Measurements from ENCODE around the gene NUP93.
"Not testable (repeated sequence)": the region's sequence is repeated elsewhere in the genome, so short reads cannot be mapped to it uniquely, and the experiment has no call there.

Gene NUP93

GRCh38 chr16:56864960-56865359 lies 135.0 kb downstream of the NUP93 start, which contains the start of gene SLC12A3:
Gene SLC12A3, plus strand, starts transcription at chr16:56865207. Its CDS starts 29 bp downstream, at chr16:56865236.
- no peak for DNase-seq (ENCODE audit: extremely low read depth, low read depth)
- TF ChIP-seq CTCF (IDR thresholded peaks at IDR 0.05; ENCODE audit: low read depth, low read length): no peak

- TF ChIP-seq CTCF (IDR thresholded peaks at IDR 0.05; ENCODE audit: low read depth, low read length): no peak
- no peak for DNase-seq (ENCODE audit: extremely low read depth, low read depth)
Observed at GRCh38 chr16:56865394-56866062, 135.6 kb downstream of the NUP93 start.

GRCh38 chr16:56866955-56867830 lies 137.3 kb downstream of the NUP93 start:
- peak; percentile 51 for DNase-seq (ENCODE audit: extremely low read depth, low read depth)
- peak; percentile 69 for TF ChIP-seq CTCF (IDR thresholded peaks at IDR 0.05; ENCODE audit: low read depth, low read length)

GRCh38 chr16:56868175-56868574 lies 138.2 kb downstream of the NUP93 start:
- no peak for TF ChIP-seq CTCF (IDR thresholded peaks at IDR 0.05; ENCODE audit: low read depth, low read length)

GRCh38 chr16:56868766-56869165 lies 138.8 kb downstream of the NUP93 start:
- not testable (repeated sequence) for DNase-seq (ENCODE audit: extremely low read depth, low read depth)

More at GRCh38 chr16:56868175-56868574, 138.2 kb downstream of the NUP93 start:
- no peak for DNase-seq (ENCODE audit: extremely low read depth, low read depth)

- no peak for DNase-seq (ENCODE audit: extremely low read depth, low read depth)
- no peak for TF ChIP-seq CTCF (IDR thresholded peaks at IDR 0.05; ENCODE audit: low read depth, low read length)
Observed at GRCh38 chr16:56869513-56870275, 139.8 kb downstream of the NUP93 start.

GRCh38 chr16:56870276-56870888 lies 140.5 kb downstream of the NUP93 start:
- no peak for DNase-seq (ENCODE audit: extremely low read depth, low read depth)
- no peak for TF ChIP-seq CTCF (IDR thresholded peaks at IDR 0.05; ENCODE audit: low read depth, low read length)

Measured in AG09319 (cell line).